Suppressor macrophage (primary cell): ENCODE data around the gene GCSH.
A peak's percentile ranks its signal among the peaks of the same experiment; 100 is the strongest.

Experiments
- DNase-seq, 4 experiments: peaks; one replicate each; pipeline ENCODE4 v3.0.0-alpha.2; 2020 to 2022

GCSH gene

DNA sequence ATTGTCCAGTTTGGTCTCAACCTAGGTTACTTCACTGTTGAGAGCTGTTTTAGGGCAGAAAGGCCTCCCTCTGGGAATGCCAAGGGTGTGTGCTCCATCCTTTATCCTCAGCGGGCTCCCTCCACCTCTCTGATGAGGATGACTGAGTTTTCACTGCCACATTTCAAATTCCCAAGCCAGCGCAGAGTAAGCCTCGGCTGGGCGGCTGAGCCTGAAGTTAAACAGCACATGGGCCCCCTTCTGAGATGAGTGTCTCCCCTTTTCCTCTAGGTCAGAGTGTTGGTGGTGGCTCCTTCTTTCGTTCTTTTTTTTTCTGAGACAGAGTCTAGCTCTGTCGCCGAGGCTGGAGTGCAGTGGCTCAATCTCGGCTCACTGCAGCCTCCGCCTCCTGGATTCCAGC is 5.5 kb upstream of the GCSH start:
- no peak for DNase-seq

DNA sequence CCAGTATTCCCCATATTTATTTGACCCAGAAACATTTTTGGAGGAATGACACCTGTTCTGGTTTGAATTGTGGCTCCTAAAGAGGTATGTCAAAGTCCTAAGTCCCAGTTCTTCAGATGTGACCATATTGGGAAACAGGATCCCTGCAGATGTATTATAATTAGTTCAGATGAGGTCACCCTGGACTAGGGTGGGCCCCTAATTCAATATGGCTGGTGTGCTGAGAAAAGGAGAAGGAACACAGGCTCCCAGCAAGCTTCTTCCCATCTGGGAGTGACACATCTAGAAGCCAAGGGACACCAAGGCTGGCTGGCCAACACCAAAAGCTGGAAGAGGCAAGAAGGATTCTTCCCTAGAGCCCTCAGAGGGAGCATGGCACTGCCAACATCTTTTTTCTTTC is 3.8 kb upstream of the GCSH start:
- peak in 2 of 4 experiments; percentile 9 to 21 for DNase-seq

DNA sequence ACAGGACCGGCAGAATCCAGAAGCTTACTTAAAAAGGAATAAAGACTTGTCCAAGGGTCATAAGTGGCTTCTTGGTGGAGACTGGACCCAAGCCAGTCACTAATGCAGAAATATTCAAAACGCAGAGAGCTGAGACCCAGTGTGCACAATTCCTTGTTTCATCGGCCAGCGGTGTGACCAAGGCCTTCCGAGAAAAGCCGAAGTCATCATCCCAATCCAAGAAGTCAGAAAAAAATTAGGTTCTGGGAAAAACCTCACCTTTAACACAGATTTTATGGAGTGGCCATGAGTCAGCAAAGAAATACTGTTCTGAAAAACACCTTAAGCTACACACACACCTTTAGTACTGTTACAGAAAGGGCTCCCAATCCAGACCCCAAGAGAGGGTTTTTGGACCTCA is 1.0 kb upstream of the GCSH start:
- no peak for DNase-seq

DNA sequence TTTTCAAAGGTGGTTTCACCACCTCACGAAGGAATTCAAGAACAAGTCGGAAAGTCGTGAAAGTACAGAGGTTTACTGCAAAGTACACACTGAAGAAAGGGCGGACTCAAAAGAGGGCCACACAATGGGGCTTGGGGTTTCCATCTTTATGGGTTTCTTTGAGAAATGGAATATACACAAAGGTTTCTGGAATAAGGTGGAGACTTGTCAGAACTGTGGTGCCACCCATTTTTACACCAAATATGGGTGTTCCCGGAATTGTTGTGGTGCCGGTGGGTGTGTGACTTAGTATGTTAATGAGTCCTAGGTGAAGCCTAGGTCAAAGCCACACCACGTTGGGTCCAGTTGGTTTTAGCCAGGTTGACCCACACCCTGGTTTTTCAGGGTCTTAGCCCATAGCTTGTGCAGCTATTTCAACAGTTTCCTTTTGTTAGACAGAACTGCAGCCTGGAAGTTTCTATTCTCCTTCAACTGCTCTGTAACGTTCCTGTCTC is 567 bp upstream of the GCSH start:
- DNase-seq, result no peak

GRCh38 chr16:81095653-81095952 is 592 bp downstream of the GCSH start:
- DNase-seq, result peak in 1 of 4 experiments; percentile 2

GRCh38 chr16:81094771-81095251 is 1.4 kb downstream of the GCSH start:
- no peak for DNase-seq

DNA sequence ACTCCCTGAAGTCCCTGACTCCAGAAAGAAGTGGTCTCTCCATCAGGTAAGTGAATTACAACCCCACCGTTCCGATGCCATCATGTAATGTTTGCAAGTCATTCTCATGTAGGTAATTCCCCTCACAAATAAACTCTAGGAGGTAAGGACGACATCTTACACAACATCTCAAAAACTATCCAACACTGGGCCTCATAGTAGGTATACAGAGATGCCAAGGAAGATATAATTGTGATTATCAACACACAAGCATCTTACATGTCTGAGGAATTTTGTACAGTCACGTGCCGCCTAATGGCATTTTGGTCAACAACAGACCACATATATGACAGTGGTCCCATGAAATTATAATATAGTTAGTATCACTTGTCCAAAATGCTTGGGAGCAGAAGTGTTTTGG is 7.4 kb downstream of the GCSH start:
- no peak for DNase-seq

DNA sequence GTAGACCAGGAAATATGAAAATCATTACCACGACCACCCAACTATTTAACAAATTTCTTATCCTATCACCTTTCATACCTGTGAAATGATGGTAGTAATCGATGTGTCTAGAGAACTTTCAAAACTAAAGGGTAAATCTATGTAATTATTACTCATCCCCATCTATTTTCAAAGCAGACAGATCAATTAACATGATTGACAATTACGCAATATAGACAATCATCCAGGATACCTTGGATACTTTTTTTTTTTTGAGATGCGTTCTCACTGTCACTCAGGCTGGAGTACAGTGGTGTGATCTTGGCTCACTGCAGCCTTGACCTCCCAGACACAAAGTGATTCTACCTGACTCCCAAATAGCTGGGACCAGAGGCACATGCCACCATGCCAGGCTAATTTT is 15.2 kb downstream of the GCSH start:
- no peak for DNase-seq

DNA sequence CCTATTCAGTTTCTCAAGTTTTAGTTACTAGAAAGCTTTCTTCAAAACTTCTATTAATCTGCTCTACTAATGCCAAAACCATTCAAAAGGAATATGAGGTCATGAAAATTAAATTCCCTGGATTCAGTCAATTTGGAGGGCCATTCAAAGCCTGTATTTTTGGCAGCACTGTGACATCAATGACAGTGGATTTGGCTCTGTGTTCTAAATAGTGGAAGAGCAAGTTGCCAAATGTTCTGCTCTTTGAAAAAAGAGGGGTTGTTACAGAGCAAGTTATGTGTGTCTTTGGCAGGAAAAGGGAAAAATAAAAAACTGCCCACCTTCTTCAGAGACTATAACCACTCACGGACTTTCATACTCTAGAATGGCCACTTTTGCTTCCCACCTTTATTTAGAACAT is 16.0 kb downstream of the GCSH start:
- DNase-seq, result no peak

- peak; percentile 97 to 98 (median 97) for DNase-seq
These were observed 18.9 kb downstream of the GCSH start, which contains the start of gene C16orf46 for GRCh38 chr16:81077076-81077940. Gene C16orf46, minus strand, starts transcription at chr16:81077238. Its CDS starts 13,283 bp downstream, at chr16:81063955.

DNA sequence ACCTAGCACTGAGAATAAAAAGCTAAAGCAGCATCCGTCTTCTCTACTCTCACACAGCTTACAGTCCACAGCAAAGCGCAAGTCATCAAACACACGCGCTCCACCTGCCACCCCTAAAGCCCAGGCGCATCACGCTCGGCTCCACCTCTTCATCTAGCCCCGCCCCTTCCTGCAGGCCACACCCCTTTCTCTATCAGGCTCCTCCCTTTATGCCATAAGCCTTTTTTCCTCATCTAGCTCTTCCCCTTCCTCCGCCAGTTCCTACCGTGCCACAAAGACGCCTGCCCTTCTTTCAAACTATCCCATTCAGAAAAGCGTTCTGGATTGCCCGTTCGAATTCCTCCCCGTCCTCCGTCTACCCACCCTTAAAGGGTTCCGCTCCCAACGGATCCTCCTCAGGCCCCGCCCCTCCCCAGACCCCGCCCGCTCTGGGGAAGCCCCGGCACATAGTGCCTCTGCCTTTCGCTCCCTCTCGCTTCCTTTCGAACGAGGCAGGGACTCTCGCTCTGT is 19.6 kb downstream of the GCSH start:
- DNase-seq, result peak; percentile 85 to 92 (median 90)

- no peak for DNase-seq
These were observed 22.4 kb downstream of the GCSH start for GRCh38 chr16:81073560-81074330.

DNA sequence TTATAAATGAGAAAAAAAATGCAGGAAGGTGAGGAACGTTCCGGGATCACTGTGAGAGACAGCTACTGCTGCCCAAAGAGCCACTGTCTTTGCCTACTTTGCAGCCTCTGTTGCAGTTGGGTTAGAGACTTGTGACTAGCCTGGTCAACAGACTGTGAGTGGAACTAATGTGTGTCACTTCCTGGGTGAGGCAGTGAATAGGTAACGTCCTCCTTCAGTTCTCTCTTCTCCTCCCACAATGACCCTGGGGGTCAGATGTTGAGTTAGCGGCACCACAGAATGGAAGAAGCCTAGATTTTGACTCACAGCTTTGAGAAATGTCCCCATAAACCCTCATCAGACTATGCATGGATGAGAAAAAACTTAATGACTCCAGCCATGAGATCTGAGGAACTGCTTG is 24.4 kb downstream of the GCSH start:
- peak; percentile 44 to 89 (median 58) for DNase-seq

DNA sequence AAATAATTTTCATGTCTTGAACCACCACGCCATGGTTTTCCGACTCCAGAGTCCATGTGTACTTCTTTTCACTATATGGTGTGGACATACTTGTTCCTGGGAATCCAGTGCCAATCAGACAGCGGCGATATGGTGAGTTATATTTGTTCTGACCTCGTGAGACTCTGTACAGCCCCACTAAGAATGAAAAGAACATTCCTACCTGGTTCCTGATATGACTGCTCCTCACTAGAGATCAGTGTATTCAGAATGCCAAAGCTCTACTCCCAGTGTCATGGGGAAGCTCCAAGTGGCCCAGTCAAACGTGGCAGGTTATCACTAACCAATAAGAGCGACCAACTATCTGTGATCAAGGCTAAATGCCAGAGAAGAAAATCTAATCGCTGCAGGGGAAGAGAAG is 25.2 kb downstream of the GCSH start:
- DNase-seq, result no peak

DNA sequence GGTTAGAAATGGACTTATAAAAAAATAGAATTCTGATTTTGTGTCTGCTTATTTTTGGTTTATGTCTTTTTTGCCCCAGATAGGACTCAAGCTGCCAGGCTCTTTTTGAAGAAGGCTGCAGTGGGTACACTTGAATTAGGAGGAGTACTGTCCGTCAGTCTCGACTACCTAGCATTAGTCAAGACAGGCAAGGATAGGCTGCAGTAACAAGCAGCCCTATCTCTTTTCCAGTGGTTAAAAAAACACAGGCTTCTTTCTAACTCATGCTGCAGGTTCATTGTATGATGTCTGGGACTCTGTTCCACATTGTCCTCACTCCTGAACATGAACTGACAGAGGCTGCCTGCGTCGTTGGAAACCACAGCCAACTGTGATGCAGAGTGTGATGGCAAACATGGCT is 27.1 kb downstream of the GCSH start:
- DNase-seq, result no peak

GRCh38 chr16:81067166-81067565 is 29.0 kb downstream of the GCSH start:
- no peak for DNase-seq

DNA sequence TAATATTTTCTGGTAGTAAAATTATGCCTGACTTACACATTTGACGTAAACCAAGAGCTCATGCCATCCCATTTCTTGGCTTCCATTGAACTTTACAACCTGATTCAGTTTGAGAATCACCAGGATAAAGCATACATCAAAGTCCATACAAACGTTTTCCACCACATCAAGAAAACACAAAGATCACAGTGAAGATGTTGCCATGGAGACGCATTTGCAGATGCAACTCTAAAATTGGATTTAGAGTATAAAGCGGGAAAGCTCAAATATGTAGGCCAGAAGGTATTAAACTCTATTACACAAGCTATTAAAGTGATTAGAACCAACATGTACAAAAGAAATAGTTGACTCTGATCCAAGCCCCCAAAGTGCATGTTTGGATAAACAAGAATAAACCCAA is 29.5 kb downstream of the GCSH start:
- DNase-seq, result no peak

DNA sequence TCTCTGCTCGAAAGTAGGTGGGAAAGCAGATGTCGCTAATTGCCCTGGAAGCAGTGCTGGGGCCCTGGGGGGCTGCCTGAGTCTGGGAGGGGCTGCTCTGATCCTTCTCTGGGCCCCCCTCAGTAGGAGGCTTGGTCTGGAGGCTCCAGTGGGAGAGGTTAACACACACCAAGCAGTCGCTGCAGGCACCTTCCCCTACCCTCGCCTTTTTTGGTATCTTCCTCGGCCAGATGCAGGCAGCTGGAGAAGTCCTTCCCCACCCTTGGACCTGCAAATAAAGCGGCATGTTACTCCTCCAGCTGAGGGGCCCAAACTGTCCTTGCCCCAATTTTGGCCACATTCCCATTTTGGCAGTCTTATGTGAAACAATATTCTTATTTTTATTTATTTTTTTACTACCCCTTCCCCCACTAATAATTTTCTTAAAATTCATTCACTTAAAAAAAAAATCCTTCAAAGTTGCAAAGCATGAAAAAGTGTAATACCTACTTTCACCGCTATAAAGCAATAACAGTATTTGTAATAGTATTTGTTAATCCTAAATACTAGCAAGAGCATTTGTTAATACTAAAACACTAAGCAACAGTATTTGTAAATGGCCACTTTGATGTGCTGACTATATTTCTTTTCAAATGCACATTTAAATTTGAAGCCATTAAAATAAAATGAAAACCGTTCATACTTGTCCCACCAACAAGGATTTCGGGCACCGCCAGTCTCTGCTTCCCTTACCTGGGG is 34.2 kb downstream of the GCSH start:
- no peak for DNase-seq

DNA sequence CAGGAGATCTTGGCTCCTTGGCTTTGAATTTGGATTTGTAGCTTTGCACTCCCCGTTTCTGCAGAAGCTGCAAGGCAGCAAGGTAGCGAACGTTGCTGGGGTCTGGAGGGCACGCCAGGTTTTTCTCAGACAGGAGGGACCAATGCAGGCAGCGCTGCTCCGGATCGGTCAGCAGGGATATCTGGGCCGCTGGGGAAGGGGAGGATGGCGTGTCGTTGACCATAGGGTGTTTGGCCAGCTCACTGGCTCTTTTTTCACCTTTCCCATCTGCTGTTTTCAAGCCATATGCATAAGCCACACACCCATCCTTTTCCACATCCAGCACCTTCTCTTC is 34.9 kb downstream of the GCSH start:
- no peak for DNase-seq

GRCh38 chr16:81060576-81061306 is 35.5 kb downstream of the GCSH start:
- no peak for DNase-seq

GRCh38 chr16:81053761-81054160 is 42.4 kb downstream of the GCSH start:
- no peak for DNase-seq

DNA sequence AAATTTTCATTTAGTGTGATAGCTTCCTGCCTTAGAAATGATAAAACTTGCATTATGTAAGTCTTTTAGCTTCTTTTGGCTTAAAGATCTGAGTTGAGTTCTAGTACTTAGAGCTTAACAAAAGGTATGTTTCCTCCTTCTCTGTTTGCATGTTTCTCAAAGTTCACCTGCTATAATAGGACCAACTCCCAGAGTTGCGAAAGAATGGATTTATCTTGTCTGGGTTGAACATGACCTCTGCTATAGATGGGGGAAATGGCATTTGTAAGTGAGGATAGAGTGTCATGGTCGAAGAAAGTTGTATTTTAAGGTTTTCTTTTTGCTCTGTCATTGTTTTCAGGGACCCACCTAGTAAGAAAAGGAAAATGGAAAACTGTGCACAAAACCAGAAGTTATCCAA is 53.4 kb downstream of the GCSH start:
- no peak for DNase-seq
